CD4-positive, alpha-beta T cell treated with Interferon gamma for 1 hour (primary cell): Measurements from ENCODE around the gene LRP2.
"Not testable (repeated sequence)": the region's sequence is repeated elsewhere in the genome, so short reads cannot be mapped to it uniquely, and the experiment has no call there.

Experiments
- DNase-seq: peaks from one replicate; pipeline ENCODE4 v3.0.0-alpha.2; 2020

The LRP2 gene

DNA sequence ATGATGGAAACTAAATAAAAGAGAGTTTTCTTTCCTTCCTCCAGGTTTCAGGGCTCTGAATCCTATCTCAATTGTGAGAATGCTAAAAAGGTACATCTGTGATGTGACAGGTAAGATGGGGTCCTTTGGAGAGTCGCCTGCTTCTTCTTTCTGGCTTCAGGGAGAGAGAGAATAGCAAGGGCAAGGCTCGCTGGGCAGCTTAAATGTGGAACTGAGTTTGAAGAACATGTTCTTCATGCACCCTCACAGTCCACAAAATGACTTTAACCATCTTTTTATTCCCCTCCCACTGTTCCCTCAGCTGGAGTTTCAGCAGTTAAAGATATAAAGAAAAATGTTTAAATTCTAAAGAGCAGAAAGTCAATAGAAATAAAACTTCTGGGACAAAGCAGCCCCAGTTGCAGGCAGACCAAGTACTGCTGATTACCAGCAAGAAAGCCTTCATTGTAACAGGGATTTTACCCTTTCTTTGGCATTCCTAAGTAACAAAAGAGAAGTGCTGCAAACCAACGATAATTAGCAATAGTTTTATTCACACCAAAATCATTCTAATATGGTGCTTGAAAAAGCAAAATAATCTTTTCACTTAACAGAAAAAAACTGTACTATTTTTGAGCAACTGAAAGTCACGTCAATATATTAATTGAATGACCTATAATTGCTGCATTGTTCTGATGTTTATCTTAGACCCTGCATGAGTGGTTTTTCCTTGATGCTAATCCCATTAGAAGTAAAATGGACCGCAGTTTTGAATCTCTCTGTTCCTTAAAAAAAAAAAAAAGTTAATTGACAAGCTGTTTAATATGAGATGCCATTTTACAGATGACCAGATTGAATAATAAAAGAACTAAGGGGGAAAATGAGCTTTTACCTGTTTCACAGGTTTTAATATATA is 61.5 kb downstream of the LRP2 start:
- no peak for DNase-seq

DNA sequence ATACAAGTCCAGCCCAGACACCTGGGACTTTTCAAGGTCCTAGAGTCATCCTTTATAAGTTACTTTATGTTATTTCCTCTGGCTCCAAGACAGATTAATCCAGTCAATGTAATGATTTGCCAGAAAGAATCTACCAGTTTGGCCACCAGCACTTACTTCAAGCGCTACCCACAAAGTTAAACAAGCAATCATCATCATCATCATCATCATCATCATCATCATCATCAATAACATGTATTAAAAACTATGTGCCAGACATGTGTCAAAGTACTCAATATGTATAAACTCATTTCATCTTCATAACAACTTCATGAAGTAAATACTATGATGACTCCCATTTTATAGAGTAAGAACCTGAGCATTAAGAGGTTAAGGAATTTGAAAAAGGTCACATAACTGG is 64.3 kb downstream of the LRP2 start:
- no peak for DNase-seq

DNA sequence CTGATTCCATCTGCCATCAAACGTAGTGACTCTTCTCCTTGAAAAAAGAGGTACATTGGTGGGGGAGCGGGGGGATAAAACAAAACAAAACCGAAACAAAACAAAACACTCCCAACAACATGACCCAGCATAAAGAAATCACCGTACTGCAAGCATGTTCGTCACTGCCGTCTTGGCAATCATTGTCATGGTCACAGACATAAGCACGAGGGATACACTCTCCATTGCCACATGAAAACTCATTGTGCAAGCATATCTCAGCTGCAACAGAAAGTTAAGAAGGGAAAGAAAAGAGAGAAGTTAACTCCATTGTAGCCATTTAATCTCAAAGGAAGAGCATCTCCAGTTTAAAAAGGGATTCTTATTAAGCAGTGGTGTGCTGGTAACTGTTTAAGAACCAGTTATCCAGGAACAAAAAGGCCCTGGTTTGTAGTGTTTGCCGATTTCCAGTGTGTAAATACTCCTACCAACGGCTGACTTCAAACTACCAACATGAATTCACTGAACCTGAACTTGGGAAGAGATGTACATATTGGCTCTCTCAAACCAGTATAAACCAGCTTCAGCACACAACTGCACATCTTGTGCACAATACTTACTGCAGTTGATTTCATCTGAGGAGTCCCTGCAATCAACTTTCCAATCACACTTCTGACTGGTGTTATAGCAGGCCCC is 68.2 kb downstream of the LRP2 start:
- no peak for DNase-seq

DNA sequence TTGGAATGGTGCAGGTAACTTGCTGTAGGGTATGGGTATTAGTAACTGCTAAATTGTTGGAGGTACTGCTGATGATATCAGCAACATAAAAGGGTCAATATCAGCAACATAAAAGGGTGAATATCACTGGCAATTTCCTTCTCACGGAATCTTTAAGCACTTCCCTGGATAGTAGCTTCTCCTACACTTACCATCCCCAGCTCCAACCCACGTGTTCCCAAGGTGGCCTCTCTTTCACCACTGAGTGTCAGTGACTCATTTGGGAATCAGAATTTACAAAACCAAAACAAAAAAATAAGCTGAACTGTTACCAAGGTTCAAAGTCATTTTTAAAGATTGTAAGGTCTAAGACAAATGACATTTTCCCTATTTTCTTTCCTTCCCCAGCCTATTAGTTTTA is 70.8 kb downstream of the LRP2 start:
- no peak for DNase-seq

DNA sequence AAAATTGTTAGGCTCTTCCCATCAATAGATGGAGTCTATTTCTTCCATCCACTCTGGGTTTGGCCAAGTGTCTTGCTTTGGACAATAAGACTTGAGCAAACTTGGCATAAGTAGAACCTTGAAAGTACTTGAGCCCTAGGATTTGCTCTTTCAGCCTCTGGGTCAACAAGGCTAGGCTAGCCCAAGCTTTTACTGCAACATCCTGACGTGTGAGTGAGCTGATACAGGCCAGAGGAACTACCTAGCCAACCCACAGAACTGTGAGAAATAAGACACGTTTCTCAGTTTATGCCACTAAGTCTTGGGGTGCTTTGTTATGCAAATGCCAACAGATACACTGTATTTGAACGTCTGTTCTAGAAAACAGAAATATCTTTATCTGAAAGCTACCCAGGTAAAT is 71.9 kb downstream of the LRP2 start:
- no peak for DNase-seq

DNA sequence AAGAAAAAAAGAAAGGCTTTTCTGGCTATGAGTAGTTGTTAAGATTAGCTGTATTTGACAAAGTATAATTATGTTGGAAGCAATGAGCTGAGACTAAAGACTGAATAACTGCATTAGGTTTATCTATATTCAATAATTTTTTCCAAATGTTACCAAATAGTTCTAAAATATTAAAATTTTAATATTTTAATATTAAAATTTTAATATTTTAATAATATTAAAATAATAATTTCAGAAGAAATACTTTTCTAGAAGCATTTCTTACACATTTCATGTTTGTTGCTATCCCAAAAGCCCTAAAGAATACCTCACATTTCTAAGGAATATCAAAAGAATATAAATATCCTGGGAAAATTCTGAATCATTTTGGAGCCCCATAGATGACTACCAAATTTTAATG is 74.7 kb downstream of the LRP2 start:
- DNase-seq: no peak

DNA sequence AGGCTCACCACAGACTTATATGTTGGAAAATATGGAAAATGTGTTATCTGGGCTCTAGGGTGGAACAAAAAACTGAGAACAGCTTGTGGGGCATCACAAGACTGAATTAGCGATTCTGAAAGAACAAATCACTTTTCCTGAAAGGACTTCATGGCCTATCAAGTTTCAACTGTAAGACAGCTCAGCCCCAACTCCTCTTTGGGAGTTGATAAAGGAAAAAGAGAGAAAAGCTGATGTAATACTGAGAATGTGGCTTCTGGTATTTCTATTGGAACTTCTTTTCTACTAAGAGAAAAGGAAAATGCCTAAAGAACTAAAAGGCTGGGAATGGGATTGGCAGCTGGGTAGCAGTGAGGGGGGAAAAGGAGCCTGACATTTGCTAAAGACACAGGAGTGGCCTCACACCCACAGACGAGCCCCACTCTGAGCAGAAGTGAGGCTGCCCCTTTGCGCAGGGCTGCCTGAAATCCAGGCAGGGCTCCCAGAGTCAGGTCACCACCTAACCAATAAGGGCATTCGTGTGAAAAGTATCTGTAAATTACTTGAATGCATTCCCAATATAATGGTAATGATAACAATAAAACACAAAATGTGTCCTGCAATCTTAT is 75.6 kb downstream of the LRP2 start:
- no peak for DNase-seq

DNA sequence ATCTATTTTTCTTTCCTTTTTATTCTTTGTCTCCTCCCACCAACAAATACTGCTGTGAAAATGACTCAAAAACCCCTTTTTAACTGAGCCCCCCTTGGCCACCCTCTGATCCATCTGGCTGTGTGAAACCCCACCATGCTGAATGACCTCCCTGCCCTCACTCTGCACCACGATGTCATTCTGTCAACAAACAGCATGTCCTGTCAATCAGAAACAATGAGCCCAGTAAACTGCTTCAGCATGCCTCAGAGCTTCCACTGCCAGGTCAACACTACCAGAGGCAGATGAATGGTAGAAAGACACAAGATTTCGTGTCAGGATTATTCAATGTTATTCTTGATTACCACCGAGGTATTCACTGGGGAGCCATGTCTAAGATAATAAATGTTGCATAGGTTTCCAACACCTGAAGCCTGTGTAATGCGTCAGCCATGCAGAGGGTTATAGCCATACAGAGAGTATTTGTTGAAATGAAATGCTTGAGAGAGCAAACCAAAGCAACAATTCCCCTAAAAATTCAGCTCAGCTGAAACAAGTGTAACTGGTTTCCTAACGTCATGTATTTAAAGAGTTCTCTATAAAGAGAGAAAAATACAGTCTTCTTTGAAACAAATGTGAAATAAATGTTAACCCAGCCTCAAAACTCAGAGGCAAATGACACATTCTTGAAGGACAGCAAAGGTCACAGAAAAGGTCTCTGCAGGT is 76.7 kb downstream of the LRP2 start:
- DNase-seq: no peak

DNA sequence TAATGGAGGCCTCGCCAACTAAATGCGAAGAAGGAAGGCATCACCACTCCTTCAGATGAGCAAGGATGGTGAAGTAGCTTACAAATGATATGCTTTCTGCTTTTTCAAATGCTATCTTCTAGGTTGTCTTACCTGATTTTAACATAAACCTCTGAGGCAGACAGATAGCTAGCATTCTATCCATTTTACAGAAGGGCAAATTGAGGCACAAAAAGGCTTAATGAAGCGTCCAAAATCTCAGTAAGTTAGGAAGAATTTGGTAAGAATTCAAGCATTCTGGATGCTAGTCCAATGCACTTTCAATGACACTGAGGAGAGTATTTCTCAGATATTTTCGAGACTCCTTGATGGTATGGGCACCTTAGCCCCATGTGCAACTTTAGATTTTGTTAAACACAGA is 81.8 kb downstream of the LRP2 start:
- DNase-seq: no peak

DNA sequence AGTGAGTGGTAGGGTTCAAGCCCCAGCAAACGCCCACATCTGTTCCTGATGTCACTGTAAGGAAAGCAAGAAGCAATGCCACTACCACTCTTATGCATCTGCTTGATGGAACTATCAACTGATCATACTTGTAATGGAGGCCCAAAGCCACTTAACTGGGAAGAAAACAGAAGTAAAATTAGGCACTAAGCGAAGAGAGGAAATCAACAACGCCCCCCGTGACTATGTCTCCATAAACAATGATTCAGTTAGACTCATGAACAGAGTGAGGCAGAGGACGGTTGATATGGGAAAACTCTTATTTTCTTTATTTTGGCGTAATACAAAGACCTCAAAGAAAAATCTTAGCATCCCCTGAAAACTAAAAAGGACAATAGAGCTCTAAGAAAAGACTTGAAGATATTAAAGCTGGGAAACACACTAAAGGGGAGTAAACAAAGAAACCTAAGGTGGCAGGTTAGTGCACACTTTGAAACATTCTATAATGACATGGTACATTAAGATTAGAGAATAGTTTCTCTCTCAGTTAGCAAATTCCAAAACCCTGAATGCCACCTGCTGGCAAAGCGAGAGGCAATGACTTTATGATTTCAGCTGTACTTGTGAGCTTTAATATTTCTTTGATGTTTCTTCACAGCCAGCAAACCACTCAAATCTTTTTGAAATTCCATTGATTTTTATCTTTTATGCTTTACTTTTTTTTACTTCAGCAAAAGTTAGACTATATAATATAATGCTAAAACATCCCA is 86.5 kb downstream of the LRP2 start:
- no peak for DNase-seq

DNA sequence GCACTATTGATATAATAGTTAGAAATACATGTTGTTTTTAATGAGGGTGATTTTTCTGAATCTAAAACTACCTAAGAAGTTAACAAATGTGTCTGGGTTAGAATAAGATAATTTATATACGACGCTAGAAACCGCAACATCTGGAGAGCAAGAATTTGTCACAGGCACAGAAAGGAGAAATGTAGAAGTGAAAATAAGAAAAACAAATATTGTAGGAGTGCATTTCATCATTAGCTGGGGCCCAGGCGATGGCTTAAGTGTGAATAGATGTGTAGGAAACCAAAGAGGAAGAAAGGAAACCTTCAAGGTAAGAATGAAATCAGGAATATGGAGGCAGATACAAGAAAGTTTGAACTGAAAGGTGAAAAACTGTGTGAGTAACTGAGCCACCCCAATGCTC is 90.3 kb downstream of the LRP2 start:
- DNase-seq: no peak

DNA sequence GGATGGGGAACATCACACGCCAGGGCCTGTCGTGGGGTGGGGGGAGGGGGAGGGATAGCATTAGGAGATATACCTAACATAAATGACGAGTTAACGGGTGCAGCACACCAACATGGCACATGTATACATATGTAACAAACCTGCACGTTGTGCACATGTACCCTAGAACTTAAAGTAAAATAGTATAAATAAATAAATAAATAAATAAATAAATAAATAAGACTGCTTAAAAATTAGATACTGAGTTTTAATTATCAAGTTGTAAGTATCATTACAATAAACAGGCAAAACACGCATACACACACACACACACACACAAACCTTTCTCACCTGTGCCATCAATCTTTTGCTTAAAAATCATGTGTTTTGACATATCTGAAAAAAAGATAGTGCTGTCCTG is 91.8 kb downstream of the LRP2 start:
- not testable (repeated sequence) for DNase-seq

DNA sequence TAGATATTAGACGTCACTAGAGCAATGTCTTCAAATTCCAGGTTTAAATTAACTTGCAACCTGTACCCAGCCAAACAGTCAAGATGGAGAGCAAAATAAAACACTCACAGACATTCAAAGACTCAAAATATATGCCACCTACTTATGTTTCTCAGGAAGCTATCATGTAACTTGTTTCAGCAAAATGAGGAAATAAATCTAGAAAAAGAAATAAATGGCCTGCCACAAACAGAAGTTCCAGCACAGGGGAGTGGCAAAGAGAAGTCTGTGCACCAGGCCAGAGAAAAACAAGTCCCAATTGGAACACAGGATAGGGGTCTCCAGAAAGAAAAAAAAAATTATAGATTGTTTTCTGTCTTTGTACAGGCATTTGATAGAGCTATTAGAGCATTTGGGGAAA is 96.7 kb downstream of the LRP2 start:
- DNase-seq: no peak

DNA sequence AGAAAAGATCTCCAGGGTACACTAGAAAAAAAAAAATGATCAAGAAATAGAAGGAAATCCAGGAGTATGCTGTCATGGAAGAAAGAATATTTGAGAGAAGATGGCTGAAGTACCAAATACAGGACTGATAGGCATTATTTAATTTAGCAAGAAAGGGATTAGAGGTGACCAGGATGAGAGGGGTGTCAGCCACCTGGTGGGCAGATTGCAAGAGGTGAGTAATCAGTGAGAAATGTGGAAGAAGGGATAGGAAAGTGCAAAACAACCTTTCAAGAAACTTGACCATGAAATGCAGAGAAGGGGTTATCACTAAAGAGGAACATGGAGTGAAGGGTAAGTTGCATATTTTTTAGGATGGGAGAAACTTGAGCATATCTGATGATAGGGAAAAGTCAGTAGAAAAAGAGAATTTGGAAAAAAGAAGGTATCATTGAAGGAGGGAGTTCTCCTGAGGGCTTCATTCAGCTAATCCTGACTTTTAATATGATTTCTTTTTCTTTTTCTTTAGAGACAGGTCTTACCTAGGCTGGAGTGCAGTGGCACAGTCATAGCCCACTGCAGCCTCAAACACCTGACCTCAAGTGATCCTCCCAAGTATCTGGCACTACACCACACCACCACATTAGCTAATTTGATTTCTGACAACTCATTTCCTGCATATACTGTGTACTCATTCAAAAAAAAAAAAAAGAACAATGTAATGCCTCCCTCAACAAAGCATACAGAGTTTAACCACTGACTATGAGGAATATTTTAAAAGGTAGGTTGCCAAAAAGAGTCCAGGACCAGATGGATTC is 101.3 kb downstream of the LRP2 start:
- no peak for DNase-seq

DNA sequence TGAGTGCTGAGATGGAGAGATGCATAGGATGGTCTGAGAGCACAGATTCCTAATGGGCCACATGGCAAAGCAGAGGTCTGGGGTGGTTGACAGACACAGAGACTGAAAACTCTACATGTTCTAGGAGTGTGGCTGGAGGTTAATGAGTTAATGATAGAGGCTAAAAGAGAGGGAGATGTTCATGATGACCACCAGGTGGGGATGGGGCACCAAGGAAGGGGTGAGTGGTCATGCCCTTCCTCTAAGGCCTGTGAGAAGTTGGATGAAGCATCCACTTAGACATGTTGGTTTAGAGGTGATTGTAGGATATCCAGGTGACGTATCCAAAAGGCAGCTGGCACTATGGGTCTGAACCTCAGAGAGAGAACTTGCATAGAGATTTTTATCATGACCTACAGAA is 102.1 kb downstream of the LRP2 start:
- DNase-seq: no peak

DNA sequence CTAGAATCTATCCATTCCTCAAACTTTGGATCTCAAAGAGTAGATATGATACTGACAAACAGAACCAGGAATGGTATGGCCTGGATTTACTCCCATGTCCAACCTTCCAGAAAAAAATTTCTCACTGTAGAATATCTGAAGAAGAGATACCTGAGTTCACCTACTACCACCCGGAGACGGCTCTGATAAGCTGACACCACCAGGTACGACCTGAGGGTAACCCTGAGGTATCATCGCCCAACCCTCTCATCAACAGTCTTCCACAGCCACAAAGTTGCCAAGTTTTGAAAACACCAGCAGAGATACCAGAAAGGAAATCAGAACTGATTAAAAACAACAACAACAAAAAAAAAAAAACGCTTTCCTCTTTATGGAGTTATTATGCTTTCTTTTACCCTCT is 102.9 kb downstream of the LRP2 start:
- DNase-seq: no peak

DNA sequence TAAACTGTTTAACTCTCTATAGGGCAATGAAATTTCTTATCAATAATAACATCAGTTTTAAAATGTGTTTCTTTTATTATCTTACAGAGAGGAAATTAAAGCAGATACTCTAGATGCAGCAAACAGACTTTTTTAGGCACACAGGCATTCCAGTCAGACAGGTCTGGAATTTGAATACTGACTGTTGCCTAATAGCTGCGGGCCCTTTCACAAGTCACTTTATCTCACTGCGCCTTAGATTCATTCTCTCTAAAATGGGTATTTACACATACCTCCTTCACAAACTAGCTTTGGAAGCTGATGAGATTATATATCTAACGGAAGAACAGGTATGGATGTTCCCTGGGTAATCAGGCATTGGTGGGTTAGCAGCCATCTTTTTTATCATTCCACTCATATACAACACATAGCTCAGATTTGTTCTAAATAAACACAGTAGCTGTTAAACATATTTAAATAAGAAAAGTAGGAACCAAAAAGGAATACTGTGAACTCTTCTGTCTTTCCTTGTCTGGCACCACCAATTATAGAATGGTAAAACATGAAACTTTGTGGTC is 104.2 kb downstream of the LRP2 start:
- DNase-seq: no peak

DNA sequence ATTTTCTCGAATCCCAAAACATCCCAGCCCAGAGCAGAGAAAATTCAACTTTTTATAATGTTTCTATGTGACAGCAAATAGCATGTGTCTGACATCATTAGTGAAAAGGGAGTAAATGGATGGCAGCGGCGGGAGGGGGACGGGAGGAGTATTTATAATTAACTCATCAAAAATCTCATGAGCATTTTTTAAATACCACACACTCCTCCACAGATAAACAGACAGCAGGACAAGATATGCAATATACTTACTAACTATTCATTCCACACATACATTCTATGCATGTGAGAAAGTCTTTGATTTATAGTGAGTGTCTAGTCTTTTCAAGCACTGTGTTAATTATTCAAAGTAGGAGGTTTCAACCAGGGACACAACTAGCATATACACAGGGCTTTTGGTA is 107.6 kb downstream of the LRP2 start:
- DNase-seq: no peak

DNA sequence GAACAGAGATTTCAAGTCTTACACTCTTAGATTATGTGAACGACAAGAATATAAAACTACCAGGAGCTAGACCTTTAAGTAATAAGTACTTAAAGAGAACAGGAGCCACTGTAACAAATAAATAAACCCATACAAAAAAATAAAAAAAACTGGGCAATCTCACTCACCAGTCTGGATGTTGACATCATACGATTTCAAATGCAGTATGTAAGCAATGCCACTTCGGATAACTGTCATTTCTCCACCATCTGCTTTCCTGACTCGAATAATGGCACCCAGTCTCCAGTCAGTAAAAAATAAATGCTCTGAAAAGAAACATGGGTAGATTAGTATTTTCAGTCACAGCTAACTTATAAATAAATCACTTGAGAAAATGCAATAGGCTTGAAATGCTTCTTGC is 115.1 kb downstream of the LRP2 start:
- DNase-seq: no peak

DNA sequence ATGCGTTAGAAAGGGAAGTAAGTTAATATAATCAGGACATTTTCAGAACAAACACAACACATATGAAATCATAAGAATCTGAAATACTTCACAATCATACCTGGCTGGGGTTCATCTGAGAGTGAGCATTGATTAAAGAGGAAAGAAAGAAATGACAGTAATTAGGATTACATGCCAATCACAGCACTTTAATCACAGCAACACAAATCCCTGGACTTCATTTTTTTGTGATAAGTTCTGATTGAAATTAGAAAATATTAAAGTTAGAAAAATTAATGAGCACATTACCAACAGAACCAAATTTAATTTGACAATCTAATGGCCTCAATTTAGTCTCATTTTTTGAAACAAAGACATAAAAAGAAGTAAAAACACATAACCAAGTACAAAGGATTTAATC is 121.9 kb downstream of the LRP2 start:
- DNase-seq: no peak

DNA sequence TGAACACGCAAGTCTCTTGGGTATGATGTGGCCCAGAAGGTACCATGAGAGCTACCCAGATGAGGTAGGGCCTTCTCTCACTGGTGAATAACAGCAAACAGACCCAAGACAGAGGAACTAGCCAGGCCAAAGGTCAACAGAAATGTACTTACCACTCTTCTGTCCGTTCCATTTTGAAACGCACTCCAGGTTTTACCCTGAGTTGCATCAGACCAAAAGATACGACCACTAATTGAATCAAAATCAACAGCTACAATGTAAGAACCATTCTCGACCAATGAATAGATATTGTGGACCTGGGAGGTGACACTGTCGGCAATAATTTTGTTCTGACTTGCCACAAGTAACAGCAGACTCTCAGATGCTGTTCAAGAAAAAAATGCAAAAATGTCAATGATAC is 124.4 kb downstream of the LRP2 start:
- DNase-seq: no peak

DNA sequence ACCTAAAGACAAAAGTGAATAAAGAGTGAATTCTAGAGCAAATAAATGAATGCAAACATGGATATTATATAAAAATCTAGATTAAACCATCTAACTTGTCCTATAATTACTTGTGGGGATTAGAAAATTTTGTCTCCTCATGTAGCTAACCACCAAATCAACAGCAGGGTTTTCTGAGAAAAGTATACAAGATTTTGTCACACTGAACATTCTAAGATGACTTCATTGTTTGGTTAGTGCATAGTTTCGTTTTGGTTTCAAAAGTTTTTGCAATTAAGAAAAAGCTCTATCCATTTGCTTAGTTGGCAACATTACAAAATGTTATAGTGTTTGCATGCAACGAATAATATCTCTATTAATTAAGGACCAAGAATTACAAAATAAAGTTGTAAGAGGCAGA is 125.0 kb downstream of the LRP2 start:
- DNase-seq: no peak
